Measurements from ENCODE around the gene RASGRF1.

RASGRF1 gene

GRCh38 chr15:79073336-79073735, 17.2 kb downstream of the RASGRF1 start:
- no peak for TF ChIP-seq CTCF (IDR thresholded peaks at IDR 0.05)

- no peak for TF ChIP-seq CTCF (IDR thresholded peaks at IDR 0.05)
Measured at GRCh38 chr15:79071901-79072300, 18.7 kb downstream of the RASGRF1 start.

- no peak for TF ChIP-seq CTCF (IDR thresholded peaks at IDR 0.05)
Measured at GRCh38 chr15:79068790-79069189, 21.8 kb downstream of the RASGRF1 start.

GRCh38 chr15:79067969-79068368, 22.6 kb downstream of the RASGRF1 start:
- TF ChIP-seq CTCF (IDR thresholded peaks at IDR 0.05) = no peak

GRCh38 chr15:79067072-79067833, 23.3 kb downstream of the RASGRF1 start:
- no peak for TF ChIP-seq CTCF (IDR thresholded peaks at IDR 0.05)

- no peak for TF ChIP-seq CTCF (IDR thresholded peaks at IDR 0.05)
Measured at GRCh38 chr15:79066391-79067071, 24.0 kb downstream of the RASGRF1 start.

- no peak for TF ChIP-seq CTCF (IDR thresholded peaks at IDR 0.05)
Measured at GRCh38 chr15:79065706-79066376, 24.7 kb downstream of the RASGRF1 start.

Data from LNCAP (cell line).